ENCODE measurements around the gene LARP4.
"Not testable (repeated sequence)": the region's sequence is repeated elsewhere in the genome, so short reads cannot be mapped to it uniquely, and the experiment has no call there.

LARP4 gene

DNA sequence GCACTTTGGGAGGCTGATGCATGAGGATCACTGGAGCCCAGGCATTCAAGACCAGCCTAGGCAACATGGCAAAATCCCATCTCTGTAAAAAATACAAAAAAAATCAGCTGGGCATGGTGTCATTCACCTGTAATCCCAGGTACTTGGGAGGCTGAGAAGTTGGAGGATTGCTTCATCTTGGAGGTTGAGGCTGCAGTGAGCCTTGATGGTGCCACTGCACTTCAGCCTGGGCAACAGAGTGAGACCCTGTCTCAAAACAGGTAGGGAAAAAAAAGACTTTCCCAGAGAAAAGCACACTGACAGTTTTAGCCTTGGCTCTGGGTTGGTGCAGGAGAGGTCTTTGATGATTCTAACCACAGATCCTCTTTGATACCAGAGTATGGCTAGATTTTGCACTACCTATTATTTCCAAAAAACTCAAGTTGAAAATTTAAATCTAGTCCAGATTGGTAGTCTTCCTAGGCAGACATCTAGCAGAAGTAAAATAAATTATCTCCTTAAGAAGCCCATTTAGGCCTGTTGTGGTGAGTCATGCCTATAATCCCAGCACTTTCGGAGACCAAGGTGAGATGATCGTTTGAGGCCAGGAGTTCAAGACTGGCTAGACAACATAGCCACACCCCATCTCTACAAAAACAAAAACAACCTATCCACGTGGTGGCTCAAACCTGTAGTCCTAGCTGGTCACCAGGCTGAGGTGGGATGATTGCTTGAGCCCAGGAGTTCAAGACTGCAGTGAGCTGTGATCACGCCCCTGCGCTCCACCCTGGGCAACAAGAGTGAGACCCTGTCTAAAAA is 18.6 kb downstream of the LARP4 start:
- H3K27me3 ChIP-seq = no peaks in the 10 kb centered on the region
- H3K9me3 ChIP-seq = no peaks in the 10 kb centered on the region
- no peak for DNase-seq
- intact Hi-C loops (cut with DNase I; ENCODE audit: low total_unique reads) = no loop called here
- no peak overlapping the region for H3K27ac ChIP-seq
- TF ChIP-seq, protein P1, sequence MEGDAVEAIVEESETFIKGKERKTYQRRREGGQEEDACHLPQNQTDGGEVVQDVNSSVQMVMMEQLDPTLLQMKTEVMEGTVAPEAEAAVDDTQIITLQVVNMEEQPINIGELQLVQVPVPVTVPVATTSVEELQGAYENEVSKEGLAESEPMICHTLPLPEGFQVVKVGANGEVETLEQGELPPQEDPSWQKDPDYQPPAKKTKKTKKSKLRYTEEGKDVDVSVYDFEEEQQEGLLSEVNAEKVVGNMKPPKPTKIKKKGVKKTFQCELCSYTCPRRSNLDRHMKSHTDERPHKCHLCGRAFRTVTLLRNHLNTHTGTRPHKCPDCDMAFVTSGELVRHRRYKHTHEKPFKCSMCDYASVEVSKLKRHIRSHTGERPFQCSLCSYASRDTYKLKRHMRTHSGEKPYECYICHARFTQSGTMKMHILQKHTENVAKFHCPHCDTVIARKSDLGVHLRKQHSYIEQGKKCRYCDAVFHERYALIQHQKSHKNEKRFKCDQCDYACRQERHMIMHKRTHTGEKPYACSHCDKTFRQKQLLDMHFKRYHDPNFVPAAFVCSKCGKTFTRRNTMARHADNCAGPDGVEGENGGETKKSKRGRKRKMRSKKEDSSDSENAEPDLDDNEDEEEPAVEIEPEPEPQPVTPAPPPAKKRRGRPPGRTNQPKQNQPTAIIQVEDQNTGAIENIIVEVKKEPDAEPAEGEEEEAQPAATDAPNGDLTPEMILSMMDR (IDR thresholded peaks at IDR 0.05) = no peak
- no peaks in the 10 kb centered on the region for H3K4me1 ChIP-seq
- H3K4me3 ChIP-seq = no peak overlapping the region
- peaks cover 5 to 10% (median 10%) of the 10 kb centered on the region in 3 donors for H3K36me3 ChIP-seq

DNA sequence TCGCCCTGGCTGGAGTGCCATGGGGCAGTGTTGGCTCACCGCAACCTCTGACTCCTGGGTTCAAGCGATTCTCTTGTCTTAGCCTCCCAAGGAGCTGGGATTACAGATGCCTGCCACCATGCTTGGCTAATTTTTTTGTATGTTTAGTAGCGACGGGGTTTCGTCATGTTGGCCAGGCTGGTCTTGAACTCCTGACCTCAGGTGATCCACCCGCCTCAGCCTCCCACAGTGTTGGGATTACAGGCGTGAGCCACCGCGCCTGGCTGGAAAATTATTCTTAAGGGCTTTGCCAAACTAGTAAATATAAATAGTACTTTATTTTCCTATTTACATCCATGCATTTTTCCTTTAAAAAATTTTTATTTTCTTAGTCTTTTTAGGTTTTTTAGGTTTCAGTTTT is 22.2 kb downstream of the LARP4 start:
- H3K9me3 ChIP-seq; H3K4me3 ChIP-seq; H3K4me1 ChIP-seq; H3K27me3 ChIP-seq; H3K36me3 ChIP-seq; DNase-seq; H3K27ac ChIP-seq; intact Hi-C loops (cut with DNase I; ENCODE audit: low total_unique reads): not testable (repeated sequence)

DNA sequence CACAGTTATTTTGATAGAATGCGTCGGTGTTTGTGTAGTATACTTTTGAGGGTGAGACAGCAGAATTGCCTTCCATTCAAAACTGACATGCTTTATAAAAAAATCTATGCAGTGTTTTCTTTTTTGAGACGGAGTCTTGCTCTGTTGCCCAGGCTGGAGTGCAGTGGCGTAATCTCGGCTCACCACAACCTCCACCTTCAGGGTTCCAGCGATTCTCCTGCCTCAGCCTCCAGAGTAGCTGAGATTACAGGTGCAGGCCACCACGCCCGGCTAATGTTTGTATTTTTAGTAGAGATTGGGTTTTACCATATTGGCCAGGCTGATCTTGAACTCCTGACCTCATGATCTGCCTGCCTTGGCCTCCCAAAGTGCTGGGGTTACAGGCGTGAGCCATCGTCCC is 22.7 kb downstream of the LARP4 start:
- H3K9me3 ChIP-seq; H3K27ac ChIP-seq; H3K36me3 ChIP-seq; H3K4me3 ChIP-seq; H3K4me1 ChIP-seq; H3K27me3 ChIP-seq; DNase-seq; intact Hi-C loops (cut with DNase I; ENCODE audit: low total_unique reads): not testable (repeated sequence)

DNA sequence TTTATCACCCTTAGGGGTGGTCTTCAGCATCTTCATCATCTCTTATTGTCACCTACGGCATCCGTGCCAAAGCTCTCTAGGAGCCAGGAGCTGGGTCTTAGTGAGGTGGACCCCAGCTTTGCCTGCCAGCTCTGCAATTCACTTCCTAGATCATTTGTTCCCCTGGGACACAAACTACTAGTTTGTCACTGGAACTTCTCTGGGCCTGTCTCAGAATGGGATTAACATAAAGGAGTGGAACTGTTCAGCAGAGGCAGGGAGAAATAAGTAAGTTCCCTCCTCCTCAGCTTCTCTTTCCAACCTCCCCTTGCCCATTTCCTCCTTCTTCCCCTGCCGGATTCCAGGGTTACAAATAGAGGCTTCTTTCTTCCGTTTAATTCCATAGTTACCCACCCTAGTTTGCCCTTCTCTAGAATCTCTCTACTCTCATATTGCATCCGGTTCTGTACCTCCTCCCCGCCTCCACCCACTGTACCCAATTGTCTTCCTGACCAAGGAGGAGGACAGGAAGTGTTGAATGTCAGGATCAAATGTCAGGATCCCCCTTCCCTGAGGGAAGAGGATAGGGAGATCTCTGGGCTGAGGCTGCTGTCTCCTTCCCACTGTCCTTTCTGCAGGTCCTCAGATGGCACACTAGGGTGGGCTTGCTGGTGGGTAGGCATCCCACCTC is 25.0 kb downstream of the LARP4 start:
- Histone ChIP-seq H3K9me3 (no peaks in the 10 kb centered on the region), H3K27ac (no peak overlapping the region), H3K4me1 (peaks cover 0 to 4% (median 0%) of the 10 kb centered on the region in 4 donors), H3K27me3 (no peaks in the 10 kb centered on the region), H3K36me3 (peaks cover 27% of the 10 kb centered on the region in 3 donors), H3K4me3 (no peak overlapping the region)
- TF ChIP-seq, protein P1 (IDR thresholded peaks at IDR 0.05) = no peak
- intact Hi-C loops (cut with DNase I; ENCODE audit: low total_unique reads) = no loop called here
- no peak for DNase-seq

DNA sequence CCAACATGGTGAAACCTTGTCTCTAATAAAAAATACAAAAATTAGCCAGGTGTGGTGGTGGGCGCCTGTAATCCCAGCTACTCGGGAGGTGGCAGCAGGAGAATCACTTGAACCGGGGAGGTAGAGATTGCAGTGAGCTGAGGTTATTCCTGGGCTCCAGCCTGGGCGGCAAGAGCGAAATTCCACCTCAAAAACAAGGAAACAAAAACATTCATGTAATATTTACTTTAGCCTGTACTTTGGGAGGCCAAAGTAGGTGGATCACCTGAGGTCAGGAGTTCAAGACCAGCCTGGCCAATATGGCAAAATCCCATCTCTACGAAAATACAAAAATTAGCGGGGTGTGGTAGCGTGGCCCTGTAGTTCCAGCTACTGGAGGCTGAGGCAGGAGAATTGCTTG is 31.0 kb downstream of the LARP4 start:
- H3K27me3 ChIP-seq; H3K4me1 ChIP-seq; DNase-seq; H3K9me3 ChIP-seq; intact Hi-C loops (cut with DNase I; ENCODE audit: low total_unique reads); H3K4me3 ChIP-seq; H3K27ac ChIP-seq: not testable (repeated sequence)
- H3K36me3 ChIP-seq = peaks cover 68 to 81% (median 69%) of the 10 kb centered on the region in 3 donors

DNA sequence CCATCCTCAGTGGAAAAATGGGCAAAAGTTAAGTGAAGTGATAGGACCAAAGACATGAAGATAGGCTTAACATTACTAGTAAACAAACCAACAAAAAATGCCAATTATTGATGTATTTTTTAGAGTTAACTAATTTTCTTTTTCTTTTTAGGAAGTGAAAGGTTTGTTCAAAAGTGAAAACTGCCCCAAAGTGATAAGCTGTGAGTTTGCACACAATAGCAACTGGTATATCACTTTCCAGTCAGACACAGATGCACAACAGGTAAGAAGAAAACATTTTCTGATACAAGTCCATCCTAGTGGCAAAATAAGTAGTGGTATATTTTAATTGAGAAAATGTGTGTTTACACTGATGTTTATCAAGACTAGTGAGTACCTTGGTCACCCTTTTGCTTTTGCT is 39.6 kb downstream of the LARP4 start:
- Histone ChIP-seq H3K9me3 (no peaks in the 10 kb centered on the region), H3K27ac (no peak overlapping the region), H3K4me1 (no peaks in the 10 kb centered on the region), H3K4me3 (no peak overlapping the region), H3K27me3 (no peaks in the 10 kb centered on the region), H3K36me3 (peaks cover 79 to 94% (median 88%) of the 10 kb centered on the region in 3 donors)
- TF ChIP-seq, protein P1 (IDR thresholded peaks at IDR 0.05) = no peak
- intact Hi-C loops (cut with DNase I; ENCODE audit: low total_unique reads) = no loop called here
- DNase-seq = no peak

DNA sequence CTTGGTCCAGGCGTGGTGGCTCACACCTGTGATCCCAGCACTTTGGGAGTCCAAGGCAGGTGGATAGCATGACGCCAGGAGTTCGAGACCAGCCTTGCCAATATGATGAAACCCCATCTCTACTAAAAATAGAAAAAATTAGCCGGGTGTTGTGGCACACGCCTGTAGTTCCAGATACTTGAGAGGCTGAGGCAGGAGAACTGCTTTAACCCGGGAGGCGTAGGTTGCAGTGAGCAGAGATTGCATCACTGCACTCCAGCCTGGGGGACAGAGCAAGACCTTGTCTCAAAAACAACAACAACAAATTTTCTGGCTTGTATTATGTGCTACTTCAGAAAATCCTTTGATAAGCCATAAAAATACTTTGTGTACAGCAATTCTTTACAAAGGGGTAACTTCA is 41.1 kb downstream of the LARP4 start:
- DNase-seq = no peak
- Histone ChIP-seq H3K4me3 (no peak overlapping the region), H3K4me1 (no peaks in the 10 kb centered on the region), H3K9me3 (no peaks in the 10 kb centered on the region), H3K27me3 (no peaks in the 10 kb centered on the region), H3K36me3 (peaks cover 77 to 87% (median 83%) of the 10 kb centered on the region in 3 donors), H3K27ac (no peak overlapping the region)
- TF ChIP-seq, protein P1 (IDR thresholded peaks at IDR 0.05) = no peak
- intact Hi-C loops (cut with DNase I; ENCODE audit: low total_unique reads) = no loop called here
